ENCODE results near the gene TRIP13.

The TRIP13 gene

GRCh38 chr5:855771-856530 is 36.7 kb upstream of the TRIP13 start:
- Histone ChIP-seq H3K9me3 (no peaks in the 10 kb centered on the region), H3K4me3 (ENCODE audit: low read depth in 1 of 2, low read length in 1 of 2) (no peak overlapping the region), H3K27me3 (no peaks in the 10 kb centered on the region), H3K4me1 (ENCODE audit: control insufficient read depth in 1 of 2, insufficient read depth in 1 of 2, low read depth in 1 of 2, low read length in 1 of 2) (no peaks in the 10 kb centered on the region), H3K36me3 (peaks cover 7% of the 10 kb centered on the region), H3K27ac (no peak overlapping the region)
- TF ChIP-seq CTCF (IDR thresholded peaks at IDR 0.05): no peak

GRCh38 chr5:856531-857425 is 35.9 kb upstream of the TRIP13 start:
- no peak overlapping the region for H3K27ac ChIP-seq
- no peak for TF ChIP-seq CTCF (IDR thresholded peaks at IDR 0.05)
- H3K27me3 ChIP-seq: no peaks in the 10 kb centered on the region
- H3K9me3 ChIP-seq: no peaks in the 10 kb centered on the region
- H3K36me3 ChIP-seq: peaks cover 7% of the 10 kb centered on the region
- no peaks in the 10 kb centered on the region for H3K4me1 ChIP-seq (ENCODE audit: control insufficient read depth in 1 of 2, insufficient read depth in 1 of 2, low read depth in 1 of 2, low read length in 1 of 2)
- H3K4me3 ChIP-seq (ENCODE audit: low read depth in 1 of 2, low read length in 1 of 2): no peak overlapping the region

- Histone ChIP-seq H3K27me3 (no peaks in the 10 kb centered on the region), H3K27ac (no peak overlapping the region), H3K4me1 (ENCODE audit: control insufficient read depth in 1 of 2, insufficient read depth in 1 of 2, low read depth in 1 of 2, low read length in 1 of 2) (no peaks in the 10 kb centered on the region), H3K36me3 (peaks cover 25% of the 10 kb centered on the region), H3K4me3 (ENCODE audit: low read depth in 1 of 2, low read length in 1 of 2) (no peak overlapping the region), H3K9me3 (no peaks in the 10 kb centered on the region)
- TF ChIP-seq CTCF (IDR thresholded peaks at IDR 0.05): no peak
Observed at GRCh38 chr5:858726-859125, 34.0 kb upstream of the TRIP13 start.

GRCh38 chr5:859391-859790 is 33.3 kb upstream of the TRIP13 start:
- Histone ChIP-seq H3K4me1 (ENCODE audit: control insufficient read depth in 1 of 2, insufficient read depth in 1 of 2, low read depth in 1 of 2, low read length in 1 of 2) (no peaks in the 10 kb centered on the region), H3K4me3 (ENCODE audit: low read depth in 1 of 2, low read length in 1 of 2) (no peak overlapping the region), H3K36me3 (peaks cover 31% of the 10 kb centered on the region), H3K27ac (no peak overlapping the region), H3K27me3 (no peaks in the 10 kb centered on the region), H3K9me3 (no peaks in the 10 kb centered on the region)
- TF ChIP-seq CTCF (IDR thresholded peaks at IDR 0.05): no peak

- Histone ChIP-seq H3K4me1 (ENCODE audit: control insufficient read depth in 1 of 2, insufficient read depth in 1 of 2, low read depth in 1 of 2, low read length in 1 of 2) (no peaks in the 10 kb centered on the region), H3K27me3 (no peaks in the 10 kb centered on the region), H3K4me3 (ENCODE audit: low read depth in 1 of 2, low read length in 1 of 2) (no peak overlapping the region), H3K36me3 (peaks cover 36% of the 10 kb centered on the region), H3K27ac (no peak overlapping the region), H3K9me3 (no peaks in the 10 kb centered on the region)
- no peak for TF ChIP-seq CTCF (IDR thresholded peaks at IDR 0.05)
Observed at GRCh38 chr5:859798-860296, 32.8 kb upstream of the TRIP13 start.
